Tibial artery (tissue), 4 donors: ENCODE measurements around the gene RANBP10.
"Not testable (repeated sequence)": the region's sequence is repeated elsewhere in the genome, so short reads cannot be mapped to it uniquely, and the experiment has no call there.

ENCODE experiments used
- DNase-seq, 2 donors: peaks; one replicate each; pipeline ENCODE4 v3.0.0-alpha.2; 2019
- H3K27ac ChIP-seq, 2 donors: fragments of 200-600 bp; sonication (generic) in 1 of 2; 1 replicate in 1 of 2; 2 replicates in 1 of 2; pipeline ENCODE4 v1.5.1; 2018 to 2019; ENCODE audit warnings: mild to moderate bottlenecking in 1 of 2
- H3K27me3 ChIP-seq, 2 donors: fragments of 200-600 bp; sonication (generic) in 1 of 2; one replicate each; pipeline versions ENCODE4 v1.5.1 to v1.6.0; 2016 to 2019
- H3K36me3 ChIP-seq, 3 donors: fragments of 200-600 bp; sonication (generic) in 2 of 3; one replicate each; pipeline ENCODE4 v1.5.1; 2016 to 2019; ENCODE audit warnings: mild to moderate bottlenecking in 2 of 3
- H3K4me1 ChIP-seq, 4 donors: fragments of 200-600 bp; sonication (generic) in 2 of 4; 1 replicate in 3 of 4; 2 replicates in 1 of 4; pipeline ENCODE4 v1.5.1; 2016 to 2019
- H3K4me3 ChIP-seq, 2 donors: fragments of 200-600 bp; sonication (generic) in 1 of 2; 1 replicate in 1 of 2; 2 replicates in 1 of 2; pipeline ENCODE4 v1.5.1; 2018 to 2019; ENCODE audit warnings: mild to moderate bottlenecking in 2 of 2
- H3K9me3 ChIP-seq, 3 donors: fragments of 200-600 bp; sonication (generic) in 1 of 3; one replicate each; pipeline ENCODE4 v1.5.1; 2016 to 2019
- CTCF ChIP-seq, 2 experiments: fragments of 200-600 bp in 1 of 2; fragments of 450-650 bp in 1 of 2; IDR thresholded peaks; one replicate each; pipeline ENCODE4 v1.5.1; 2017 to 2019; ENCODE audit warnings: antibody characterized with exemption in 2 of 2, mild to moderate bottlenecking in 1 of 2, moderate library complexity in 1 of 2
- intact Hi-C: fragments of 100-400 bp; cut with DNase I; formaldehyde crosslinking; loops from one replicate; pipeline ENCODE4 v1.15.0; 2023; ENCODE audit warnings: low total_unique reads

The RANBP10 gene

DNA sequence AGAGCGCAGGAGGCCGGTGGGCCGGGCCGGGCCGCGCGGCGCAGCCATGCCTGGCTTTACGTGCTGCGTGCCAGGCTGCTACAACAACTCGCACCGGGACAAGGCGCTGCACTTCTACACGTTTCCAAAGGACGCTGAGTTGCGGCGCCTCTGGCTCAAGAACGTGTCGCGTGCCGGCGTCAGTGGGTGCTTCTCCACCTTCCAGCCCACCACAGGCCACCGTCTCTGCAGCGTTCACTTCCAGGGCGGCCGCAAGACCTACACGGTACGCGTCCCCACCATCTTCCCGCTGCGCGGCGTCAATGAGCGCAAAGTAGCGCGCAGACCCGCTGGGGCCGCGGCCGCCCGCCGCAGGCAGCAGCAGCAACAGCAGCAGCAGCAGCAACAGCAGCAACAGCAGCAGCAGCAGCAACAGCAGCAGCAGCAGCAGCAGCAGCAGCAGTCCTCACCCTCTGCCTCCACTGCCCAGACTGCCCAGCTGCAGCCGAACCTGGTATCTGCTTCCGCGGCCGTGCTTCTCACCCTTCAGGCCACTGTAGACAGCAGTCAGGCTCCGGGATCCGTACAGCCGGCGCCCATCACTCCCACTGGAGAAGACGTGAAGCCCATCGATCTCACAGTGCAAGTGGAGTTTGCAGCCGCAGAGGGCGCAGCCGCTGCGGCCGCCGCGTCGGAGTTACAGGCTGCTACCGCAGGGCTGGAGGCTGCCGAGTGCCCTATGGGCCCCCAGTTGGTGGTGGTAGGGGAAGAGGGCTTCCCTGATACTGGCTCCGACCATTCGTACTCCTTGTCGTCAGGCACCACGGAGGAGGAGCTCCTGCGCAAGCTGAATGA, 36.4 kb upstream of the RANBP10 start:
- peaks cover 15 to 45% (median 35%) of the 10 kb centered on the region in 4 donors for H3K4me1 ChIP-seq
- peak; percentile 50 to 76 for DNase-seq
- no peaks in the 10 kb centered on the region for H3K36me3 ChIP-seq
- H3K4me3 ChIP-seq: peak overlapping the region; percentile 66 to 81
- peak in 1 of 2 experiments; percentile 15 for TF ChIP-seq CTCF (IDR thresholded peaks at IDR 0.05)
- no peaks in the 10 kb centered on the region for H3K9me3 ChIP-seq
- peak overlapping the region; percentile 97 to 99 for H3K27ac ChIP-seq
- intact Hi-C loops: no loop called here
- H3K27me3 ChIP-seq: no peaks in the 10 kb centered on the region

DNA sequence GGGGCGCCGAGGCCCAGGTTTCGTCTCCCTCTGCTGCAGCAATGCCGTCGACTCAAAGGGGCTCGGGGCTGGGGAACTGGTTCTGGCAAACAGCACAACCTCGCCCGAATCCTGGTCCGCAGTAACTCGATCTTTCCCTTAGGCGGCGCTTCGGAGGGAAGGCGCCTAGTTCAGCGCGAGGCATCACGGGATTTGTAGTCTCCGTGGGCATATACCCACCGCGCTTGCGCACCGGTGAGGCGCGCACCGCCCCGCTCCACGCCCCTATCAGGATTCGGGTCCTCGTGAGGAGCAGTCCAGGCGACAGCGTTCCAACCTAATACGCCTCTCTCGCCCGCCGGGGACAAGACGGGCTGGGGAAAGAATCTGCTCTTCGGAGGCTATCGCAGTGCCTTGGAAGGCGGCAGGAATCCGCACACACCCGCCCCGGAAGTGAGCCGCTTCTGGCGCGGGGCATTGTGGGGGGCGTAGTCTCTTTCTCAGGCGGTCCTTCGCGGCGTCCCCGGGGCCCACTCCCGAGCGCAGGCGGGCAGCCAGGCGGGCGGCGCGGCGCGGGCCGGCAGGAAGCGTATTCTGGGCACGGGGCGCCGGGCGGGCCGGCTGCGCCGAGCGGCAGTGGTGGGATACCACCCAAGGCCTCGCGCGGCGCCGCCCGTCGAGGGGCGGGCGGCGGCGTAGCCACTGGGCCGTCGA, 35.6 kb upstream of the RANBP10 start, which contains the start of gene THAP11:
THAP11 (plus strand) TSS at position 505 of the 693 bp plus-strand sequence. CDS start 235 bp downstream, outside the sequence.
- Histone ChIP-seq H3K27ac (peak within 1 kb of the TSS; percentile 97 to 99), H3K4me1 (peaks cover 15 to 42% (median 34%) of the 10 kb centered on the region in 4 donors), H3K27me3 (no peaks in the 10 kb centered on the region), H3K9me3 (no peaks in the 10 kb centered on the region), H3K4me3 (peak within 1 kb of the TSS; percentile 66 to 81), H3K36me3 (no peaks in the 10 kb centered on the region)
- TF ChIP-seq CTCF (IDR thresholded peaks at IDR 0.05): peak; percentile 90 to 92
- intact Hi-C loops: no loop called here
- peak; percentile 91 to 96 for DNase-seq

DNA sequence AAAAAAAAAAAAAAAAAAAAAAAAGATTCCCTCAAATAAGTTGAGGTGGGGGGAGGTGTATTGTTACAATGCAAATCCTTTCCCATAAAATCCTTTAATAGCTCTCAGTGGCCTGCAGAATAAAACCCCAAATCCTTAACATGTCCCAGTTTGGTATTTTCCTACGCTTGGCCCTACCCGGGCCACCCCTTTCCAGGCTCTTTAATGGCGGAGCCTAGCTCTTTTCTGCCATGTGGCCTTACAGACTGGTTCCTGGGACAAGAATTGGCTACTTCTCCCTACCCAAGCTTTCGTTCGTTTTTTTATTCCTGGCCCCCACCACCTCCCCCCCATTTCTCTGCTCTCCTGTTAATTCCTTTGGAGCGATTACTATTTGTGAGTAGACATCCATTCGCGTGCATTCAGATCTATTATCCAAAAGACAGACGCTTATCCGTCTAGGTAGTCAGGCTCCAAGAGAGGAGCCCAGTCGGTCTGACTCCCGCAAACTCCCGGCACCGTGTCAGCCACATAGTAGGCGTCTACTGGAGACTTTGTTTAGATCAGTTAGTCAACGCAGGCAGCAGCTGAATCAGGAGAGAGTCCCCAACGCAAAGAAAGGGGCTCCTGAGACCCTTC, 34.9 kb upstream of the RANBP10 start:
- intact Hi-C loops: no loop called here

DNA sequence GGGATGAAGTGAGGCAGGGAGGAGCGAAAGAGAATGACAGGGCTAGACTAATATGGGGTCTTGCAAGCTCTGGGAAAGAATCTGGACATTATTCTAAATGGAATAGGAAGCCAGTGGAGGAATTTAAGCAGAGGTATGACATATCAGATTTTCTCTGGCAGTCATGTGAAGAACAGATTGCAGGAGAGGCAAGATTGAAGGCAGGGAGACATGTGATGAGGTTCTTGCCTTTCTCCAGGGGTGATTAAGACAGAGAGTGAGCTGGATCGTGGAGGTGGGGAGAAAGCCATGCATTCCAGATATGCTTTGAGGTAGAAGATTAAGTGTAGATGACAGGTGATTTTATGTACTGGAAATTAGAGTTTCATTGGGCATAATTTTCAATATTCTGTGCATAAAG, 31.5 kb upstream of the RANBP10 start:
- Histone ChIP-seq H3K27me3 (no peaks in the 10 kb centered on the region), H3K36me3 (no peaks in the 10 kb centered on the region), H3K4me3 (no peak overlapping the region), H3K4me1 (peaks cover 9 to 18% (median 12%) of the 10 kb centered on the region in 4 donors), H3K27ac (no peak overlapping the region), H3K9me3 (no peaks in the 10 kb centered on the region)
- no peak for TF ChIP-seq CTCF (IDR thresholded peaks at IDR 0.05)
- DNase-seq: no peak
- intact Hi-C loops: loop anchor here (10.0 kb wide), 1 partner anchor 47 kb away; the partner anchor contains the start of gene NRN1L

More for the DNA sequence above, 34.9 kb upstream of the RANBP10 start:
- no peak for DNase-seq
- Histone ChIP-seq H3K4me1 (peaks cover 15 to 40% (median 34%) of the 10 kb centered on the region in 4 donors), H3K27ac (peak overlapping the region; percentile 97 to 99), H3K27me3 (no peaks in the 10 kb centered on the region), H3K36me3 (no peaks in the 10 kb centered on the region), H3K9me3 (no peaks in the 10 kb centered on the region), H3K4me3 (peak overlapping the region; percentile 66 to 81)
- no peak for TF ChIP-seq CTCF (IDR thresholded peaks at IDR 0.05)

DNA sequence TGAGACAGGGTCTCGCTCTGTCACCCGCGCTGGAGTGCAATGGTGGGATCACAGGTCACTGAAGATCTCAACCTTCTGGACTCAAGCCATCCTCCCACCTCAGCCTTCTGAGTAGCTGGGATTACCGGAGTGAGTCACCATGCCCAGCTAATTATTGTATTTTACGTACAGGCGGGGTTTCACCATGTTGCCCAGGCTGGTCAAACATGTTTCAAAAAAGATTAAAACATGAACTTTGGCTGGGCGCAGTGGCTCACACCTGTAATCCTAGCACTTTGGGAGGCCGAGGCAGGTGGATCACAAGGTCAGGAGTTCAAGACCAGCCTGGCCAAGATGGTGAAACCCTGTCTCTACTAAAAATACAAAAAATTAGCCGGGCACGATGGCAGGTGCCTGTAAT, 30.8 kb upstream of the RANBP10 start:
- not testable (repeated sequence) for H3K9me3 ChIP-seq, H3K4me3 ChIP-seq, H3K27me3 ChIP-seq, H3K27ac ChIP-seq, H3K36me3 ChIP-seq, DNase-seq
- peaks cover 9 to 24% (median 18%) of the 10 kb centered on the region in 4 donors for H3K4me1 ChIP-seq
- intact Hi-C loops: loop anchor here (10.0 kb wide), 1 partner anchor 48 kb away; the partner anchor contains the start of gene NRN1L
